ENCODE data around the gene SFXN3. TPM values are rescaled to one million over a fixed set of nuclear protein-coding genes. Genes with fewer than 3 reads are reported as not detected.
A peak's percentile ranks its signal among the peaks of the same experiment; 100 is the strongest.

The SFXN3 gene
- total and polyA plus RNA-seq, 2 of the 8 experiments (the other 6 are each of a cell fraction or from before 2014, with no cell fraction given) = 2.6 to 2.8 TPM

GRCh38 chr10:100998991-100999741 lies 31.9 kb upstream of the SFXN3 start (continued):
- TF ChIP-seq ATF3 (IDR thresholded peaks at IDR 0.05; ENCODE audit: insufficient read depth, low read depth, low read length) (no peak), ATF2 (IDR thresholded peaks at IDR 0.05; ENCODE audit: low read length) (no peak), POLR2A (IDR thresholded peaks at IDR 0.05; ENCODE audit: control extremely low read depth in 1 of 2, low read depth in 2 of 2, low read length in 2 of 2) (peak in 1 of 2 experiments; percentile 71; a peak in 1 of 3 replicates), MAX (IDR thresholded peaks at IDR 0.05) (peak; percentile 68), SRF (IDR thresholded peaks at IDR 0.05; ENCODE audit: low read depth, low read length) (no peak), RXRA (IDR thresholded peaks at IDR 0.05; ENCODE audit: insufficient read depth, low read depth, low read length) (no peak), SIRT6 (IDR thresholded peaks at IDR 0.05; ENCODE audit: low read length) (no peak), TEAD4 (IDR thresholded peaks at IDR 0.05; ENCODE audit: low read depth, low read length) (no peak), TBP (IDR thresholded peaks at IDR 0.05; ENCODE audit: low read depth, low read length) (peak; percentile 35; the same call in 1 of the 2 replicates), USF2 (IDR thresholded peaks at IDR 0.05; ENCODE audit: low read length) (no peak), RBBP5 (IDR thresholded peaks at IDR 0.05; ENCODE audit: borderline replicate concordance, low read depth, low read length) (peak; percentile 54; the same call in 1 of the 2 replicates), ASH2L (IDR thresholded peaks at IDR 0.05; ENCODE audit: low read length) (peak; percentile 11), HDAC2 (IDR thresholded peaks at IDR 0.05; ENCODE audit: borderline replicate concordance in 1 of 2, low read depth in 2 of 2, low read length in 2 of 2) (peak in 1 of 2 experiments; percentile 15; a peak in 1 of 4 replicates), CBX8 (IDR thresholded peaks at IDR 0.05; ENCODE audit: borderline replicate concordance, low read depth, low read length) (no peak), POU5F1 (IDR thresholded peaks at IDR 0.05; ENCODE audit: low read depth, low read length) (no peak), CEBPB (IDR thresholded peaks at IDR 0.05; ENCODE audit: low read depth, low read length) (no peak), SP2 (IDR thresholded peaks at IDR 0.05; ENCODE audit: low read length) (no peak), E2F6 (IDR thresholded peaks at IDR 0.05) (peak; percentile 45; the same call in 1 of the 2 replicates), BCL11A (IDR thresholded peaks at IDR 0.05; ENCODE audit: low read depth in 2 of 2, low read length in 2 of 2) (no peak), FOSL1 (IDR thresholded peaks at IDR 0.05; ENCODE audit: insufficient read depth, low read depth, low read length) (no peak)

Measured in H1 (cell line).